NCI-H526 (cell line): ENCODE measurements around the gene SLC6A18.
"Not testable (repeated sequence)": the region's sequence is repeated elsewhere in the genome, so short reads cannot be mapped to it uniquely, and the experiment has no call there.

Experiments used
- DNase-seq, 2 experiments: peaks; one replicate each; lab custom pipeline; 2025; lab: John Stamatoyannopoulos, UW

The SLC6A18 gene

DNA sequence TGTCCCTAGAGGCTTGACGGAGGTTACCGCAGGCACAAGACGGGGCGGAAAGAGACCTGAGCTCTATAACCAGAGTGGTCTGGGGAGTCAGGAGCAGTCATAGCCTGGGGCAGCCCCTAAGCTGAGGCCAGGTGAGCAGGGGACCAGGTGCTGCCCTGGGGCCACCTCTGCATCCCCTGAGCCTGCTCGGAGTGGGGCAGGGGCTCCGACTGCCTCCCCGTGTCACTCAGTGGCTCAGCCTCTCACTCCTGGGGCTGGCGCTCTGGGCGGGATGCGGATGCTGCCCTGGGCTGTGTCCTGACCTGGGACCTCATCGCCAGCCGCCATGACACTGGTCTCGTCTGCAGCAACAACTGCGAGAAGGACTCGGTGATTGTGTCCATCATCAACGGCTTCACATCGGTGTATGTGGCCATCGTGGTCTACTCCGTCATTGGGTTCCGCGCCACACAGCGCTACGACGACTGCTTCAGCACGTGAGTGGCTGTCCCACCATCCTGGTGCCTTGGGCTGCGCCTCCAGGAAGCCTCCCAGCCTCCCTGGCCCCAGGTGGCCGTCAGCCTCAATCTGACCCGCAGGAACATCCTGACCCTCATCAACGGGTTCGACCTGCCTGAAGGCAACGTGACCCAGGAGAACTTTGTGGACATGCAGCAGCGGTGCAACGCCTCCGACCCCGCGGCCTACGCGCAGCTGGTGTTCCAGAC is 8.8 kb upstream of the SLC6A18 start:
- no peak for DNase-seq

DNA sequence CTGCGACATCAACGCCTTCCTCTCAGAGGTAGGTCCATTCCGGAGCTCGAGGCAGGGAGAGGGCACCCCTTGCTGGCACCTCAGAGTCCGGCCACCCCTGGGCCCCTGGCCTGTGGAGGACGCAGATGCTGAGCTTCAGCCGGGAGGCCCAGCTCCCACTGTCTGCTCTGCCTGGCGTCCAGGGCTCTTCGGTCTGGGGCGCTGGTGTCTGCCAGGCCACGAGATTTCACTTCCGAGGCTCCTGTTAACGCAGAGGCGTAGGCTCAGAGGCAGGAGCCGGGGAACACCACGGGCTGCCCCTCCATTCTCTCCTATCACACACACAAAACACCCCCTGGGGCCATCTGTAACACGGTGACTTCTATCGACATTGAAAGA is 8.3 kb upstream of the SLC6A18 start:
- DNase-seq, result no peak

DNA sequence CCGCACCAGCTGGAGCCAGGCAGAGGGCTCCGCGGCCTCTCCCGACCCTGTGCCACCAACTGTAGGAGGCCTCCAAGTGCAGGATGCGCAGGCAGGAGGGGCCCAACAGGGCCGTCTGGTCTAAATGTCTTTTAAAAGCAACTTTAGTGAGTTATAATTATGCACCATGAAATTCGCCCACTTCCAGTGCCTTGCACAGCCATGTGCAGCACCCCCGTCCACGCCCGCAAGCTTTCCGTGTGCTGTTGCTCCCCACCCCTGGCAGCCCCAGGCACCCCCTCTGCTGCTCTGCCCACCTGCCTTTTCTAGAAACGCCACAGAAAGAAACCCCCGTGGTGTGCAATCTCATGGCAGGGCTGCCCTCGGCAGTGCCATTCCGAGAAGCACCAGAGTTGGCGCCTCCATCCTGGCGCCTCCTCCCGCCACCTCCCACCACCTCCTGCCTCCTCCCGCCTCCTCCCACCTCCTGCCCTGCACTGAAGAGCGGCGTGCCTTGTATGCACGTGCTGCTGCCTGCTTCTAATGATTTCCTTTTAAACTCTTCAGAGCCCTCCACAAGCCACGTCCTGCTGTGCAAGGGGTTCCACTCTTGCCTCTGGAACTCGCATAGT is 7.5 kb upstream of the SLC6A18 start:
- DNase-seq, result peak in 1 of 2 experiments; percentile 49

DNA sequence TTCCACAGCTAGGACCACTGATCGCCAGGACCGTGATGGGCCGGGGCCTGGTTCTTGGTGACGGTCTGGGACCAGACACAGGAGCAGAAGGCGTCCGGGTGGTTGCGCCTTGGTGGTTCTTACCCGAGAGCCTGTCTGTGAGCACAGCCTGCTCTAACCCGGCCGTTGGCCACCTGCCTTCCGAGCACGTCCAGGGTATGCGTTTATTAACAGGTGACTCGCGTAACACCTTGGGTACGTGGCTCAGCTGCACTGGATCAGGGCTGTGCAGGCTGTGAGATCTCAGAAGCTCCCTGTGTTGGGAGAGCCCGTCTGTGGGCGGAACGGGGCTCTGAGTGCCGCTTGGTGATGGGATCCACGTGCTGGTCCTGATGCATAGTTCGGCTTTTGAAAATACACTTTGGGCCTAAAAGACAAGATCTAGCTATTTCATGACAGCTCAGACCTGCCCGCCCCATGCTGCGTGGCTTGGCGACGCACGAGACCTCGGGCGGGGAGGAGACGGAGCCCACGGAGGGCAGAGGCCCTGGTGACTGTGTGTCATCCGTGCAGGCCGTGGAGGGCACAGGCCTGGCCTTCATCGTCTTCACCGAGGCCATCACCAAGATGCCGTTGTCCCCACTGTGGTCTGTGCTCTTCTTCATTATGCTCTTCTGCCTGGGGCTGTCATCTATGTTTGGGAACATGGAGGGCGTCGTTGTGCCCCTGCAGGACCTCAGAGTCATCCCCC is 6.7 kb upstream of the SLC6A18 start:
- no peak for DNase-seq

DNA sequence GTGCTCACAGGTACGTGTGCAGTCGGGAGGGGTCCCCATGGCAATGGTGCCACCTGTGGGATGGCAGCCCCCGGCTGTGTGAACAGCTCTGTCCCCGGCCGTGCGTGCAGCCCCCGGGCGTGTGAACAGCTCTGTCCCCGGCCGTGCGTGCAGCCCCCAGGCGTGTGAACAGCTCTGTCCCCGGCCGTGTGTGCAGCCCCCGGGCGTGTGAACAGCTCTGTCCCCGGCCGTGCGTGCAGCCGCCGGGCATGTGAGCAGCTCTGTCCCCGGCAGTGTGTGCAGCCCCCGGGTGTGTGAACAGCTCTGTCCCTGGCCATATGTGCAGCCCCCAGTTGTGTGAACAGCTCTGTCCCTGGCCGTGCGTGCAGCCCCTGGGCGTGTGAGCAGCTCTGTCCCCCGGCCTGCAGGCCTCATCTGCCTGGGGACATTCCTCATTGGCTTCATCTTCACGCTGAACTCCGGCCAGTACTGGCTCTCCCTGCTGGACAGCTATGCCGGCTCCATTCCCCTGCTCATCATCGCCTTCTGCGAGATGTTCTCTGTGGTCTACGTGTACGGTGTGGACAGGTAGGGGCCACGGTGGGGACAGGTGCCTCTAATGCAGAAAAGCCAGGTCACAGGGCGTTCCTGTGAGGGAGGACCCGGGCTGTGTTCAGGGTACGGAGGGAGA is 5.9 kb upstream of the SLC6A18 start:
- DNase-seq, result no peak

DNA sequence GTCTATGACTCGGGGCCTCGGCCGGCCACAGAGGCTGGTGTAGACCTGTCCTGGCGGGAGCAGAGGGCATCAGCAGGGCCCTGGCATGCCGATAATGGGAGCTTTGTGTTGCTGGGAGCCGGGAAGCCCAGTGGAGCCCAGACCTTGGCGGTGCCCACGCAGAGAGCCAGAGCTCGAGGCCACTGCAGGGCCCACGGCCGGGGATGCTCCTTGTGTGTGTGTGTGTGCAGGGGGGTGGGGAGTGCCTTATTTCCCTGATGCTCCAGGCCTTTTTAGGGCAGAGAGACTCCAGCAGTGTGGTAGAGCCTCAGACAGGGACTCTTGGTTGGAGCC is 5.4 kb upstream of the SLC6A18 start:
- DNase-seq, result no peak

DNA sequence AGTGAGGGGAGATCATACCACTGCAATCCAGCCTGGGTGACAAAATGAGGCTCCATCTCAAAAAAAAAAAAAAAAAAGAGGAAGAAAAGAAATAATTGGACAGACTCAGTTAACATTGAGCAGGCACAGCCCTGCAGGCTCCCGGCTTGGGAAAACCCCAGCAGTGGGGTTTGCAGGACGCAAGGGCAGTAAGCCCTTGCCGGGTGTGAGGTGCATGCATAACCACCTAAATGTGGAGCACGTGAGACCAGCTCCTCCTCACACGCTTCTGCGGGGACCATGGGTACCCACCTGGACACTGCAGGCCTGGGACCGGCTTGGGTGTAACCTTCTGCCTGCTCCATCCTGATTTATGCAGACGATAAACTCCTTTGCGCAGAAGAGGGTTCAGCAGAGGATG is 4.8 kb upstream of the SLC6A18 start:
- DNase-seq, result no peak

DNA sequence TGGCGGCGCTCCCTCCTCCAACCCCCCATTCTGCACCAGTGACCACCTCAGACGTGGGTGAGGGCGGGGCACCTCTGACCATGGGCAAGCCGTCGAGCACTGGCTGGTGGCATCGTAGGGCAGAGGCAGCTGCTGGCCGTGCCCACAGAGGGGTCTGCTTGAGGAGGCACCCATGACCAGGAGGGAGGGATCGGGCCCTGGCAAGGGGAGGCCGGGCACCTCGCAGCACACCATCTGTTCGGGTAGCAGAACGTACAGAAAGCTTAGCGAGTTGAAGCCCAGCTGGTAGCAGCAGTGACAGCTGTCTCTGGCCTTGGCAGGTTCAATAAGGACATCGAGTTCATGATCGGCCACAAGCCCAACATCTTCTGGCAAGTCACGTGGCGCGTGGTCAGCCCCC is 4.3 kb upstream of the SLC6A18 start:
- no peak for DNase-seq

DNA sequence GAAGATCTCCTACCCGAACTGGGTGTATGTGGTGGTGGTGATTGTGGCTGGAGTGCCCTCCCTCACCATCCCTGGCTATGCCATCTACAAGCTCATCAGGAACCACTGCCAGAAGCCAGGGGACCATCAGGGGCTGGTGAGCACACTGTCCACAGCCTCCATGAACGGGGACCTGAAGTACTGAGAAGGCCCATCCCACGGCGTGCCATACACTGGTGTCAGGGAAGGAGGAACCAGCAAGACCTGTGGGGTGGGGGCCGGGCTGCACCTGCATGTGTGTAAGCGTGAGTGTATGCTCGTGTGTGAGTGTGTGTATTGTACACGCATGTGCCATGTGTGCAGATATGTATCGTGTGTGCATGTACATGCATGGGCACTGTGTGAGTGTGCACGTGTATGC is 3.5 kb upstream of the SLC6A18 start:
- no peak for DNase-seq

DNA sequence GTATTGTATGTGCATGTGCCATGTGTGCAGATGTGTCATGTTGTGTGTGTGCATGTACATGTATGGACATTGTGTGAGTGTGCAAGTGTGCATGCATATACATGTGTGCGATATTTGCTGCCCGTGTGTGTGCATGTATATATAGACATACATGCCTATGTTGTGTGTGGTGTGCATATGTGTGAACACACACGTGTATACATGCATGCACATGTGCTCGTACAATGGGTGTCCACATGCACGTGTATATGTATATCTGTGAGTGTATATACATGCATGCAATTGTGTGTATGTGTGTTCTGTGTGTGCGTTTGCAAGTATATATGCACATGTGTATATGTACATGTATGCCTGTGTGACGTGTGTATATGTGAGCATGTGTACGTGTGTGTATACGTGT is 3.0 kb upstream of the SLC6A18 start:
- DNase-seq, result no peak

DNA sequence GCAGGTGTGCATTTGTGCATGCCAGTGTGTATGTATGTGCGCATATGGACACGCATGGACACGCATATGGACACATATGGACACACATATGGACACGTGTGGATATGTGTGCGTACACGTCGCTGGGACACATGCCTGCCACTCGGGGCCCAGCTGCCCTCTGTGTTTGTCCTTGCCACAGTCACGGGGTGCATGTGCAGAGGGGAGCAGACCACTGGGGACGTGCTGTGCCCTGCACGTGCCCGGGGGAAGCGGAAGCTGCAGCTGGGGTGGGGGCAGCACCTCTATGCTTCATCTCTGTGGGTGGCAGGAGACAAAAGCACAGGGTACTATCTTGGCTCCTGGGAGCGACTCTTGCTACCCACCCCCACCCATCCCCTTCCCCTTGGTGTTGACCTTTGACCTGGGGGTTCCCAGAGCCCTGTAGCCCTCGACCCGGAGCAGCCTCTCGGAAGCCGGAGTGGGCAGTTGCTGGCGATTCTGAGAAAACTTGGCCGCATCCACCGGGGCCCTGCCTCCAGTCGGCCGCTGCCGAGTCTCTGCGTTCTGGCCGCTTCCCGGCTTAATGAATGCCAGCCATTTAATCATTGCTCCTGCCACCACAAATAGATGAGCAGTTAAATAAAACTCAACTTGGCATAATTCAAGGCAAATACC is 2.4 kb upstream of the SLC6A18 start:
- no peak for DNase-seq

DNA sequence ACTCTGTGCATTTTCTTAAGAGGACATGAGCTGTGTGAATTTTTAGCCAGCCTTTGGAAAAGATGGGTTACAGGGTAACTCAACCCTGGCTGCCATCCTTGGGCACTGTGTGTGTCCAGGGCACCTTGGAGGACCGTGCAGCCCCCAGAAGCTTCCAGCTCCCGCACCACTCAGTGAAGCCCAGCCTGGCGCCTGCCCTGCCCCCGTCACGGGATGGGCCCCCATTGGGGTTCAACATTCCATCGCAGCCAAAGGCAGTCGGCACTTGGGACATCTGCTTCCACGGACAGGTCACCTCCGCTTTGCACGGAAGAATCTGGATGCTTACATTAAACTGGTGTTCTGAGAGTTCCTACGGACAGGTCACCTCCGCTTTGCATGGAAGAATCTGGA is 1.9 kb upstream of the SLC6A18 start:
- no peak for DNase-seq

DNA sequence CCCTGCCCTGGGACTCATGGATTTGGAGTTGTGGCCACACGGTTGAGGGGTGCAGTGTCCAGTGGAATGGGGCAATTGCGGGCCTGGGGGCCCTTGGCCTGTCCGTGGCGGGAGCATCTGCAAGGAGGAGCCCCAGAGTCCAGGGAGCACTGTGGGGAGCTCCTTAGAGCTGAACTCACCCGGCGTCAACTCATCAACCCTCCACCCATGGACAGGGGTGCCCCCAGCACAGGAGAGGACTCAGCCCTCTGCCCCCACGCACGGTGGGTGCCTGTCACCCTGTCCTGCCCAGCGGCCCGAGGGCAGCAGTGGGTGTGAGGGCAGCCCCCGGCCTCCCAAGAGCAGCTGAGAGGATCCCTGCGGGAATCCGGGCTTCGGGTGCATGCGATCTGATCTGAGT is 550 bp upstream of the SLC6A18 start:
- no peak for DNase-seq

DNA sequence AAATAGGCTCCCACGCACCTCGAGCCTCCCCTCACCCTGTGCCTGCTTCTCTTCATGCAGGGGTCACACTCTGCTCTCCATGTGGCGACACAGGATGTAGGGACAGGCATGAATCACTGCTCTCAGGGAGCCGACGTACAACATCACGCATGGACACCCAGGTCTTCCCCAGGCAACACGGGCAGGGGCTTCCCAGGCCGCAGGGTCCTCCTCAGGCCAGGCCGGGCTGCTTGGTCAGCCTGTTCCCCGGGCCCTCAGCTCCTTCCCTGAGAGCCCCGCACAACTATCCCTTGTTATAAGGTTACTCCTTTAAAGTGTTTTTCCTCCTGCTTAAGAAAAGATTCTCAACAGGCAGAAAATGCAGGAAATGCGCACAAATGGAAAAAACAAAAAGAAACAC is 1.1 kb downstream of the SLC6A18 start:
- no peak for DNase-seq

DNA sequence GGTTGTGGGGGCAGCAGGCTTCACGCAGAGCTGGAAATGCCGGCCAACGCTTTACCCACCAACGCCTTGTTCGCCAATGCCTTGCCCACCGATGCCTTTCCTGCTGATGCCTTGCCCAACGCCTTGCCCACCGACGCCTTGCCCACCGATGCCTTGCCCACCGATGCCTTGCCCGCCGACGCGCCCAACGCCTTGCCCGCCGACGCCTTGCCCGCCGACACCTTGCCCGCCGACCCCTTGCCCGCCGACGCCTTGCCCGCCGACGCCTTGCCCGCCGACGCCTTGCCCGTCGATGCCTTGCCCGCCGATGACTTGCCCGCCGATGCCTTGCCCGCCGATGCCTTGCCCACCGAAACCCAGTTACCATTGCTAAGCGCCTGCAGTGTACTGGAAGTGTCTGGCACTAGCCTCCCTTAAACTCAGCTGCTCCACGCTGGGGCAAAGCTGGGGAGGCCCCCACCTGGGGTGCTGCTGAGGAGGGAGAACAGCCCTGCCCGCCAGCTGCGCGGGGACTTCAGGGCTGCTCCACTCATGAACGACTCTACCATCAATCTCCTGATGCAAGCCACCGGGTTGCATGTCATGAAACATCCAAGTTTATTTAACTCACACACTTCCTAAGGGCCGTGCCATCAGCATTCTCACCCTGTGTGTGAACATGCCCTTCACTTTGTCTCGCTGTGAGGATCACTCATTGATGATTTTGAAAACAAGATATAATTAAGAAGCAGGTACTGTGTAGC is 1.8 kb downstream of the SLC6A18 start:
- DNase-seq, result no peak

DNA sequence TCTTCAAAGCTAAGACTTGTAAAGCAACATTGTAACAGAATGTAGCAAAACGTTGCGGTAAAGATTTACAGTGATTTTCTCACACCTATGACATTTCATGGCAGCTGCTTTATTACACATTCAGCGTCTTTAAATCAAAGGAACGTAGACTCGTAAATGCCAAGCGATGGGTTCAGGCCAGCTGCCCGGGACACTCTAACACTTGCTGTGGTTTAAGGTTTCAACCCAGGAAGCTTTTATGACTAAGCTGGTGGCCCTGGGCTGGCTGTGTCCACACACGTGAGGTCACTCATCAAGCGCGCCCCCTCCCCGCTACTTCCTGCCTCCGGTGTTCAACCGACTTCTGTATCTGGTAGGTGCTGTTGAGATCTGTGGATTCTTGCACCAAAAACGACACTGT is 2.5 kb downstream of the SLC6A18 start:
- peak in 1 of 2 experiments; percentile 57 for DNase-seq

DNA sequence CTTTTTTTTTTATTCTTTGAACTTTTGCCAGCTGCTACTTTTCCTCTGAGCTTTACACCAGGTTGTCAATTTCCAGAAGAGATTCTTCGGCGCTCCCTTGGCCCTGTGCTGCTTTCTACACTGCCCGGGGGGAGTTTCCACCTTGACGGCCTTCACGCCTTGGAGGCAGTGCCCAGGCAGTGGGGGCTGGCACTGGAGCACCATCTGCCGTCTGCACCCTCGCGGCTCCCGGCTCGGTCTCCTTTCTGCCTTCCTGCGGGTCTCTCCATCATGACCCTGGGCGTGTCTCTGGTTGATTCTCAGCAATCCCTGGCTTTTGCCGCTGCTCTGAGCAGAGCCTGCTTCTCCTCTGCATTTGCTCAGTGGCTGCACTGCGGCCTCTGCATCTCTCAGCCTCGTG is 2.9 kb downstream of the SLC6A18 start:
- DNase-seq, result no peak

DNA sequence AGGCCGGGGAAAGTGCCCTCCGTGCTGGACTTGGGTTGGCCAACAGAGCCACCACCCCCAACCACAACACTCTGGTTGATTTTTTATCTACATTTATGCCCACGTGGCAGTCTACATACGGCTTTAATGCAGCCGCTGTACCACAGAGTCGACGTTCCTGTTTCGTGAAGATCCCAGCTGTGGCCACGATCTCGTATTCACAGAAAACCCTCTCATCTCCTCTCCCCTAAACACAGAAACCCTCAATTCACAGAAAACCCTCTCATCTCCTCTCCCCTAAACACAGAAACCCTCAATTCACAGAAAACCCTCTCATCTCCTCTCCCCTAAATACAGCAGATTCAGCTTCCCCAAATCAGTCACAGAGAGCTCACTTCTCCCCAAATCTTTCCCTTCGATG is 3.8 kb downstream of the SLC6A18 start:
- not testable (repeated sequence) for DNase-seq

DNA sequence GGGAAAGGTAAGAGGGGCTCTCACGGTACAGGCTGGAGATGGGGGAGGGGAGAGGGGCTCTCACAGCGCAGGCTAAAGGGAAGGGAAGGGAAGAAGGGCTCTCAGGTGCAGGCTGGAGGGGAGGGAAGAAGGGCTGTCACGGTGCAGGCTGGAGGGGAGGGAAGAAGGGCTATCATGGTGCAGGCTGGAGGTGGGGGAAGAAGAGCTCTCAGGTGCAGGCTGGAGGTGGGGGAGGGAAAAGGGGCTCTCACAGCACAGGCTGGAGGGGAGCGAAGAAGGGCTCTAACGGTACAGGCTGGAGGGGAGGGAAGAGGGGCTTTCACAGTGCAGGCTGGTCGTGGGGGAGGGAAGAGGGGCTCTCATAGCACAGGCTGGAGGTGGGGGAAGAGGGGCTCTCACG is 4.6 kb downstream of the SLC6A18 start:
- DNase-seq, result no peak

DNA sequence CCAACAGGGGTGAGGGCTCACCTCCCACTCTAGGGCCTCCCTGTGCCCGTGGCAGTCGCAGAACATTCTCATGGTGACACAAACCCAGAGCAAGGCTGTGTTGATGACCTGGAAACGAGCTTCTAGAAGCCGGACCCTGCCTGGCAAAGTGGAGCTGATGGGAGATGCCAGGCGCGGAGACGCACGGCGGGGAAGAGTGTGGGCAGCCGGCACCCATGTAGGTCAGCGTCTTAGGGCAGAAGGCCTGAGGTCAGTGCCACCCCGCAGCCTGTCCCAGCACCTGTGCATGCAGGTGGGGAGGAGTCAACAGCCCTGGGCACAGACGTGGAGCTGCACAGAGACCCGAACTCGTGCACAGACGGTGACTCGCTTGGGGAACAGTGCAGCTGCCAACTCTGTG is 5.4 kb downstream of the SLC6A18 start:
- DNase-seq, result no peak

DNA sequence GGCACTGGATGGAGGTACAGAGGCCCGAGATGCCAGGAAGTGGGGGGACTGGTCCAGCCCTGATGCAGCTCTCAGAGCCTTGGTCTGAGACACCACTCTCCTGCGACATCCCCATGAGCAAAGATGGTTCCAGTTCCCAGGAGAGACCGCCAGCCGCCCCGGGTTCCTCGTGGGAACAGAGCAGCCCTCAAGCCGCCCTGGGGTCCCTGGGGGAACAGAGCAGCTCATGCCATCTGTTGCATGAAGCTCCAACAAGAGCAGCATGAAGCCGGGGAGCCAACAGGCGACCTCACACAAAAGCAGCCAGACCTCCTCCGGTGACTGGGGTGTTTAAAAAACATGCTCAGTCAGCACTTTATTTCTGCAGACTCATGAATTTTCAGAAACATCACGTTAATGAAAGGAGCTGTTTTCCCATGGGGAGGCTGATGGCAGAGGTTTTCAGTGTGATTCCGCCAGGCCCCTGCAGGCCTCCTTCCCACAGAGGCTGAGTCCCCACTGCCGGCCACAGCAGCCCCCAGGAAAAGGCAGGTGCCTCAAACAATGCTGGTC is 6.2 kb downstream of the SLC6A18 start:
- no peak for DNase-seq

DNA sequence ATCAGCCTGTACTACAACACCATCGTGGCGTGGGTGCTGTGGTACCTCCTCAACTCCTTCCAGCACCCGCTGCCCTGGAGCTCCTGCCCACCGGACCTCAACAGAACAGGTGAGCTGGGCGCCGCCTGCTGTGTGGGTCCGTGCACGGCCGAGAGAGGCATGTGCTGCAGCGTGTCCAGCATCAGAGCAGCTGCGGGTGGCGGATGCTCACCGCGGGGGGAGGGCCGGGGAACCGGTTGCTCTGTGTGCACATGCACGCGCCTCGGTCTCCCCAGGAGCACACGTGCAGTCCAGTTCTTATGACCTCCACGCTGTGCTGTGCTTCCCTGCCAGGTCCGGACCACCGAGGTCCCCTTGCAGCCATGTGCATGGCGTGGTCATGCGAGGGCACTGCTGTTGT is 7.6 kb downstream of the SLC6A18 start:
- peak in 1 of 2 experiments; percentile 16 for DNase-seq
